GM19463 (cell line): ENCODE measurements around the gene ARAP1.

Source experiments
- ATAC-seq: cut with Tn5 transposase; IDR thresholded peaks from one replicate; pipeline ENCODE4 v1.9.1; 2021; ENCODE audit warnings: mild to moderate bottlenecking, moderate library complexity; ENCODE audit not compliant: unreplicated experiment

Gene ARAP1

DNA sequence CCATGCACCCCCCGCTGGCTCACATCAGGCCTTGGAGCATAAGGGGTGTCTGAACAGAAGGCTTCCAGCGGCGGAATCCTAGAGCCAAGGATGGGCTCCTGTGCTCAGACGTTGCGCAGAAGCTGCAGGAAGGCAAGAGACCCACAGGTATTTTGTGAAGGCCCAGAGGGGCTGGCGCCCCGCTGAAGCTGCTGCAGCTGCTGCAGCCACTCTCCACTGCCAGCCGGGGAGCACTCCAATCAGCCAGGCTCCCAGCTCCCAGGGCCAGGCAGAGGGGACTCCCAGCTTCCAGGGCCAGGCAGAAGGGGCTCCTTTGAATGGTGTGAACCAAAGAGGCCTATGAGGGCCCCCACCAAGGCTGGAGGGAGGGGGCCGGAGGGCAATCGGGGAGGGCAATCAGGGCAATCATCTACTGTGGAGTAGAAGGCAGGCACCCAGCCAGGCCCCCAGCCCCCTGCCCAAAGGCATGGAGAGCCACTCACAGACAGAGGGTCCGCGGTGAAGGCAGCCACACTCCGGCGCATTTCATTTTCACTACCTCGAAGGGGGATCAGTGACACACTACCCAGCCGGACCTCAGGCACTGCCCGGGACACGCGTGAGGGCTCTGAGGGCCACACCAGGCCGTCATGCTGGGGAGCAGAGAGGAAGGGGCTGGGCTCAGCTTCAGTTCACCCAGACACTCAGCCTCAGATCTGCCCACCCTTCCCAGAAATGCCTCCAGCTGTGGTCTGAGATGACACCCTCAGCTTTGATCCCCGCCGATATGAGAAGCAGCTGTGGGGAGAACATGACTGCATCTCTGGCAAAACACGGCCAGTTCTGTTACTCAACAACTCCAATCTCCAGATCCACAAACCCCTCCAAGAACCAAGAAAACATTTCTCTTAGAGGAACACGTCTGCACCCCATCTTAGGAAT is 66.4 kb downstream of the ARAP1 start:
- no peak for ATAC-seq

DNA sequence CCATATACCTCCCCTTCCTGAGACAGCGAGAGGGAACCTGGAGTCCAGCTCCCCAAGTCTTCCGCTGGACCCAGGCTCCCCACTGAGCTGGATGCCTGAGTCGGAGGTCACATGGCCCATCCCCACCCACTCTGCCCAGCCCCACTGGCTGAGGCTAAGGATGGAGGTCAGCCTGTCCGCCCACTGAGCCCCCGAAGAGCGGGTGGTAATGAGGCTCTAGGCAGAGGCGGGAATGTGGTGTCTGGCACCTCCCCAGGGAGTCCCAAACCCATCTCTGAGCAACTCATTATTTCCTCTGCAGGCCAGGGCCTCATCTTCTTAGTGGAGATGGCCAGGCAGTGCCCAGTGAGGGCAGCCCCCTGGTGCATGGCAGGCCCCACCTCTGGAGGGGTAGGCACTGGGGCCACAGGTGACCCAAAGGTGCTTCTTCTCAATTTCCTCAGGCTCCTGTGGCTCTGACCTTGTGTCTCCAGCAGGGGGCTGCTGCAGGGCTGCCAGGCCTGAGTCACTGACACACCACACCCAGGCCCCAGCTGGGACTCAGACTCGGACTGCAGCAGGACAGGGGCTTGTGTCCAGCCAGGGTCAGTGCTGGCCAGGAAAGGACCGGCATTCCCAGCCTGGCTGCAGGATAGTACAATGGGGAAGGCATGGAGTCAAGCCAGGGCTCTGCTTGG is 67.8 kb downstream of the ARAP1 start:
- ATAC-seq = peak; percentile 62

DNA sequence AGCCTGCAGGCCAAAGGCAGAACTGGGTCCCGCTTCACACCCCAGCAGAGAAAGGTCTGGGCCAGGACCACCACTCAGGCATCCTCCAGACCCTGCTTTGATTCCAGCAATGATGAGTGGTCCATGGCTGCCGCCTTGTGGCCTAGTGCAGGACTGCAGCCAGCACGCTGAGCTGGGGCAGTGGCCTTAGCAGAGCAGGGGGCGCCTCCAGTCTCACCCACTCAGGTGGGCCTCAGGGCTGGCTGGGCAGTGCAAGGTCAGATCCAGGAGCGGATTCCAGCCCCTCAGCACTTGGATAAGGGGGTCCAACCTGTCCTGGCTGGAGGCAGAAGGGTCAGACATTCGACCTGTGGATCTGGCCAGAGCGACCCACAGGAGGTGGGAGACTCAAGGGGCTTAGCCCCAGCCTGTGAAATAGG is 68.4 kb downstream of the ARAP1 start:
- ATAC-seq = no peak

DNA sequence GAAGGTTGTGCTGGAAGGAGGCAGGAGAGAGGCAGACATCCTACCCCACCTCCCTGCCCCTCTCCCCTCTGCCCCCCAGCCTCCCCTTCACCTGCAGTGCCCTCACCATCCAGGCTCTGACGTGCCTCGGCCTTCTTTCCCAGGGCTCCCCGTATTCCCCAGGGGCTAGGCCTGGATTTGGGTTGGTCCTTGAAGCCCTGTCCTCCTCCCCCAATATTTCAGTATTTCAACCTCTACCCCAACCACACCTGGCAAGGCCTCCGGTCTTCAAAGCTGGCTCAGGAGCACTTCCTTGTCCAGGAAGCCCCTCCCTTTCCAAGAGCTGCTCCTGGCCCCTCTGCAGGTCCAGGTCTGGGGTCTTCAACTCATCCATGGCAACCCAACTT is 69.4 kb downstream of the ARAP1 start:
- ATAC-seq = no peak

DNA sequence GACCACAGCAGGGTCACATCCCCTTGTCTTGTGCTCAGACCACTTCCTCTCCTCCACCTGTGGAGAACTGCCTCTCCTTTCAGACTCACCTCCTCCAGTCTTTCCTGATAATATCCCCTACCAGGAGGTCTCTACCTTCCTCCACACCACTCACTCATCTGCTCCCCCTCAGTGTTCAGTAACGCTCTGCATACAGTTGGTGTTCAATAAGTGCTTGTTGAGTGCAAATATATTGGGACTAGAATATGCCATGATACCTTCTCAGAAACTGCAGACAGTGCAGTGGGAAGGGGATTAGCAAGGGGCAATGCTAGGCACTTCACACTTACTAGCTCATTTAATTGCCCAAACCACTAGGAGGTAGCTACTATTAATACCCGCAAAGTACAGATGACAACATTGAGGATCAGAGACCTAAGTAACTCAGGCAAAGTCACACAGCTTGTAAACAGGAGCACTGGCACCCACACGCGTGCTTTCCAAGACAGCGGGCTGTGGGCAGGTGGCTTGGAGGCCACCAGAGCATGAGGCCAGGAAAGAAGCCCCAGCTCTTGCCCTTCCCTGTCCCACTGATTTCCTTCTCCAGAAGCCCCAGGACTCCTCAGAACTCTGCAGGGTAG is 69.9 kb downstream of the ARAP1 start:
- no peak for ATAC-seq

DNA sequence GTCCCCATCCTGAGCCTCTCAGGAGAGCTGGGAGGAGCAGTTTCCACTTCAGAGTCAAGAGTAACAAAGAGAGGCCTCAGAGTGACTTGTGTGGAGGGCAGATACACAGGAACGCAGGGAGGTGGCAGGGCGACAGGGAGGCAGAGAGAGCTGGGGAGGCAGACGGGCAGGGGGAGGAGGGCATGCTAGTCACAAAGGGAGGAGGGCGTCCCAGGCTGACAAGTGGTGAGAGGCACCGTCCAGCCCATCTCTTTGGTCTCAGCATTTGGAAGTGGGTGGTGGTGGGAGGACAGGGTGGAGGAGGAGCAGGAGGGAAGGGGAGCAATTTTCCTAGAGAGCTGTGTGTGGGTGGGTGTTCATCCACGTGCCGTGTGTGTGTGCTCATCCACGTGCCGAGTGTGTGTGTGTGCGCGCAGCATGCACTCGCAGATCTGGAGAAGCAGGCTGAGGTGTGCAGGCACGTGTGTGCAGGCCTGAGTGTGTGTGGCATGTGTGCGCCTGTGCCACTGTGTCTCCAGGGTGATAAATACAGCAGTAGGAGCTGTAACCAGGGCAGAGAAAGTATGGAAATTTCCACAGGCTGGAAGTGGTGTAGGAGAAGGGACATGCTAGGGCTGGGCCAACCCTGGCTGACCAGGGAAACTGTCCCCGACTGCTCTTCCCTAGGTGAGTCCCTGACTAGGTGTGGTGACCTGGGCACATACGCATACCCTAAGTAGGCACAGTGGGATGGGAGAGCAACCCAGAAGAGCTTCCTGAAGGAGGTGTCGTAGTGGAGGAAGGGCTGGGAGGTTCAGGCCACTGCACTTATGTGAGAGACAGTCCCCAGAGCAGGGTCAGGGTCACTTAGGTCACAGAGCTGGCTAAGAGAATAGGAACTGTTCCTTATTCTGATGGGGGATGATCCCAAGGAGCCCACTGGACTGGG is 70.7 kb downstream of the ARAP1 start:
- no peak for ATAC-seq

DNA sequence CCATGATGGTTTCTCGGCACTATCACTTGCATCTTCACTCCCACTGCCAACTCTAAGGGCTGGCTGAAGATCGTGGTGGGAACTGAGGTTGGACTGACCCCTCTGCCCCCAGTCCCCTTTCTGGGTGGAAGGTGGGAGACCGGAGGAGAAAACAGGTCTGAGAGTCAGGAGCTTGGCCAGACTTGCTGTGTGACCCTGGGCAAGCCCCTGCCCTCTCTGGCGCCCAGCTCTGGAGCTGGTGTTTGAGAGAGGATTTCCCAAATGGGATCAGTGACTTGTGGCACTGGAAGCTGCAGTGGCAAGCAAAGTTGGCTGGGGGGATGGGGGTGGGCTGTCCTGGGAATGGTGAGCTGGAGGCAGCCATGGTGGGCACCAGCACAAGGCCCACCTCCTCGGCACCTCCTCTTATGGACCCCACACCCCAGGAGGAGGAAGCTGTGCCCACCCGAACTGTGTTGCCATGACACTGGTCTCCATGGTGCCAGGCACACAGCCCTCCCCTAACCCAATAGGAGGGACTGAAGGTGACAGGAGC is 71.5 kb downstream of the ARAP1 start:
- ATAC-seq = no peak

DNA sequence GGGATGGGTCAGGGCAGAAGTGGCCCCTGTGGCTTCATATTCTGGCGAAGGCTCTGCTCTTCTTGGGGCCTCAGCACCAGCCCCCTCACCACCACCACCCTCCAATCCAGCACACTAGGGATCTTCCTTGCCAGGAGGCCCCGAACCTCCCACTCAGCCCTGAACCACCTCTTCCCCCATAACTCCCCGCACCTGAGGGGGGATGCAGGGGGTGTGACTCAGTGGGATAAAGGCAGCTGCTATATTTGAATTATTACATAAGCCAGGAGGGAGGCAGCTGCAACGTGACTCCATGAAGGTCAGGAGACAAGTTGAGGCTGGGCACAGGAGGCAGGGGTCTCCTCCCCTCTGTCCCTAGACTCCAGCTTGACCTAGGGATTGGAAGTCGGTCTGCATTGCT is 72.3 kb downstream of the ARAP1 start:
- ATAC-seq = no peak

DNA sequence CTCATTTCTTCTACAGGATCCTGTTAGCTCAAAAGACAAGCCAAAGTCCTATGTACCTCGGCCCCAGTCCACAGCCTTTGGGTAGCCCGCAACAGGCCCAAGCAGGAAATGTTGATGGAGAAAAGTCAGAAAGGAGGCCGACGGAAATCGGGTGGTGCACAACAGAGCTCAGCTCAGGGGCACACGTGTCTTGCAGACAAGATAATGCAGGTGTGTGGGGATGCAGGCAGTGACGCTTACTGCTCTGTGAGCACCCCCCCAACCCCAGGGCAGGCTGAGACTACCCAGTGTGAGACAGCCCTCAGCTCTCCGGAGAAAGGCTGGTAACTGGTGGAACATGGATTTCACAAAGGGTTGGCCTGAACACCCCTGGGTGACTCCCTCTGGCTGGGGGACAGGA is 73.7 kb downstream of the ARAP1 start:
- ATAC-seq = no peak

DNA sequence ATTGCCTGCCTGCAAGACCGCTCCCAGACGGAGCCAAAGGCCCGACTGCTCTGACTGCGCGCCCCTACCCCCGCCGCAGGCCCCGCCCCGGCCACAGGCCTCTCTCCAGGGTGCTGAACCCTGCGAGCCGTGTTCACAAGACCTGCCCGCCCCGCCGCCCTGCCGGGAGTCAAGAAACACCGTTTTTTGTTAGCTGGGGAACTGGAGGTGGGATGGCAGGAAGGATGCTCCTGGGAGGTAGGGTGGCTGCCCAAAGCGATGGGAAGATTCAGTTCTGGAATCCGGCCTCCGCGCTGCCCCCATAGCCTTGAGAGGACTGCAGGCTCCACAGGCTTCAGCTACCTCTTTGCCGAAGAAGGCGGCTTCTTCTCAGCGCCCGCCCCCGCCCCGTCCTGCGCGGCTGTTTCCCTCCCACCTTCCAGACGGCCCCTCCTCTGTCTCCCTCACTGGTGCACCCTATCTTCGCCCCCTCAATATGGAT is 75.3 kb downstream of the ARAP1 start:
- no peak for ATAC-seq

DNA sequence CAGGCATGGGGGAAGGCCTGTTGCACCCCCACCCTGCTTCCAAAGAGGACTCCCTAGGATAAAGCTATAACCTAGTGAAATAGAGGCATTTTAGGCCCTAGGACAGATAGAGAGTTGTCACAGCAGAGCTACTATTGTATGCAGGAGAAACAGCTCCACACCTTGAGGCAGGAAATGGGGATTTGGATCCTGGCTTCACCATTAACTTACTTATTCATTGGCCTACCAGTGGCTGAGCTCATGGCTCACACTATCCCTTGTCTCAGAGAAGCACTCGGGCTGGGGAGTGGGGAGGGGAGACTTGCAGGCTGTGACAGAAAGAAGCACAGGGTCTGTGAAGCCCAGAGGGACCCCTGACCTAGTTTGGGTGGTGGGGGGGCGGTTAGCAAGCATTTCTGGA is 77.0 kb downstream of the ARAP1 start:
- no peak for ATAC-seq

DNA sequence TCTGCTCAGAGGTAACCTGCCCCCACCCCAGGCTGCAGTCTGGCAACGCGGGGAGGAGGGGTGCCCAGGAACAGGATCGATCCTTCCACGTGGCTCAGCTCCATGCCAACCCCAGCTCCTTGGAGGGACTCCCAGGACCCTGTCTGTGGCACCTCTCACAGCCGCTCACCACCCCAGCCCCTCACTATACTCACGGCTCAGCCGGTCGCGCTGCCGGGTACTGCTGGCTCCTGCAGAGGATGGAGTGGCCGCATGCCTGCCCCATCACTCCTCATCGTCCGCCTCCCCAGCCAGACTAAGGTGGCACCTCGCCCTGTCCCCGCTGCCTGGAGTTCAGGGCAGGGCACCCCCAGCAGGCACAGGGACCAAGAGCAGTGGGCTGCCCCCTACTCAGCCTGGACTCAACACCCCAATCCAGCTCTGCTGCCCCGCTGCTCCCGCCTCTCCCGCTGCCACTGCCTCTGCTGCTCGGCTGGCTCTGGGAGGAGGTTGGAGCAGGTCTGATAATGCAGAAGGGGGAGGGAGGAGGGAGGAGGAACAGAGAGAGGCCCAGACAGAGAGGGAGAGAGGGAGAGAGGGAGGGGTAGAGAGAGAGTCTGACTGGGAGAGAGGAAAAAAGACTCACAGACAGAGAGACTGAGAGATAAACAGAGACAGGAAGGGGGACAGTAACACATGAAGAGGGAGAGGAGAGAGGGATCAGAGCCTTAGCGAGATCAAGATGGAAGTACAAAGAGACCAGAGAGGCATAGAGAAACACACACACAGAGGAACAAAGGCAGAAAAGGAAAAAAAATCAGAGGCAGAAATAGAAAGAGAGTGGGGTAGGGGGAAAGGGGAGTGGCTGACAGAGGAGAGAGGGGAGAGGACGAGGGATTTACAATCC is 78.0 kb downstream of the ARAP1 start, which contains the start of gene PDE2A:
Gene PDE2A (minus strand): TSS at position 480 of the 886 bp plus-strand sequence. CDS start 215 bp downstream, at position 265.
- no peak for ATAC-seq

DNA sequence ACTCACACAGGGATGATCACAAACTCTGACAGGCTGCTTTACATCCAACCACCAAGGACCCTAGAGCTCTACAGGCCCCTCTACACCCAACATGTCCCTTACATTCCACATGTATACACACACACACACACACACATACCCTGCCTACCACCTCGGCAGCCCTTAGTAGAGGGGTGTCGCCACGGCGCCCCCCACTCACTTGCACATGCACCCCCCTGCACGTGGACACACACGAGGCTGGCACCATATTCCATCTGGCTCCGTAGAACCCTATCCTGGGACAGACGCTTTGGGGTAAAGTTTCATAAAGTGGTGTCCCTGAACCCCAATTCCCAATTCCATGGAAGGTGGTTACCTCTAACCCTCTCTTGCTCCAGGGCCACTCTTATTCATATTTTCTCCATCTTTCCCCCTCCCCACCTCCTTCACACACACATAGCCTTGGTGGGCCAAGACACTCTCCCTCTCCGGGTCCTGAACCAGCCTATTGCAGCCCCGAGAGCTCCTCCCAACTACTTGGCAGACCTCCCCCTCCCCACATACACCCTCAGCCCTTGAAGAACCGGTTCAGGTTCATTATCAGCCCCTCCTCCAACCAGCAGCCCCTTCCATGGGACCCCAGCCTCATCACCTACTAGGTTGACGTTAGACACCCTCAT is 78.8 kb downstream of the ARAP1 start:
- no peak for ATAC-seq

DNA sequence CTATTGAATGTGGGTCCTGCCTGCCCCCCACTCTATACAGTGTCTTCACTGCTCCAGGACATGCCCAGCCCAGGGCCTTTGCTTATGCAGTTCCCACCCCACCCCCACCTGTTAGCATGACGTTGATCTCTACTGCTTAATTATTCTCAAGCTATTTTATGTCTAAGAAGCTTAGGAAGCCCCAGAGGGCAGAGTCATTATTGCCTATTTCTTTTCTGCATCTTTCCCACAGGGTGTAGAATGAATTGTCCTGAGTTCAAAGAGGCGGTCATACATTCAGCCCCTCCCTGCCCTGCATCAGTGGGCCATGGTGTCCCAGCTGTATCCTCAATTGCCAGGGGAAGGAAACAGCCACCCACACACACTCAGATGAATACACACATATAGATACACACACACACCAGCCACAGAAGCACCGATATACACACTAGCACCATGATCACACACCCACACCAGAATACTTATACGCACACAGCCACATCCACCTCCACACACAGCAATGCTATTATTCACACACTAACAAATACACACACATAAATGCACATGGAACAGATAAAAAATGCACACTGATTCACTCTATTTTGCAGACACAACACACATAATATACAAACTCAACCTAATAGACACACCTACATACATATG is 79.5 kb downstream of the ARAP1 start:
- ATAC-seq = no peak

DNA sequence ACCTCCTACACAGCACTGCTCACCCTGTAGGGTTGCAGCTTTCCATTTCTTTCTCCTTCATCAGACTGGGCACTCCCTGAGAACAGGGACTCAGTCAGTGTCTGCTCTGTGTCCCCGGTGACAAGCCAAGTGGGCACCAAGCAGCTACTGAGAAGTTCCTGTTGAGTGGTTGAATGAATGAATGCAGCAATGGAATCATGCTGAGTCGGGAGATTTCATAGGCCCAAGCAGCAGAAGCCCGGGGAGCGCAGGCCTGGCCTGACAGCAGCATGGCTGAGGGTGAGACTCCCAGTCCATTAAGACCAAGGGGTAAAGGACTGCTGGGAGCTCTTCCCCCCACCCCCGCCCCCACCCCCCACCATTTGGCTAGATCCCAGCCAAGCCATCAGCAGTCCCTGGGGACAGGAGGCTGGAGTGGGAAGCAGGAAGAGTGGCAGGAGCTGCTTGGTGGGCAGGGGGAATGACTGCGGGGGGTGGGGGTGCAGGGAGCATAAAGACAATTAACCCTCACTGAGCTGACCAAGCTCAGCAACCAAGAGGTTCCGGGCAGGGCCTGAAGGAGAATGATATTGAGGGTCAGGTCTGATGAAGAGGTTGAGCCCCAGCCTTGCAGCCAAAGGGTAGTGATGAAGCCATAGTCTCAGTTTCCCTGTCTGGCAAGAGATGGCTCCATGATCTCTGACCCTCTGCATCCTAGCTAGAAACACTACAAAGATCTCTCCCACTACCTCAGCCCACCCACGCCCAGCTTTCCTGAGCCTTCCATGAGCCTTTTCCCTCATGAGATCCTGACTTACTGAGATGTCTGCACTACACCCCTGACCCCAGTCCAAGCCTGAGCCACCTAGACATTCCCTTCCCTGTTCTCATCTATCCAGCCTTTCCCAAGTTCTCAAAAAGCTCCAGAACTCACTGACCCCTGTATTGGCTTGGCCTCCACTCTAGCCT is 80.8 kb downstream of the ARAP1 start:
- no peak for ATAC-seq

DNA sequence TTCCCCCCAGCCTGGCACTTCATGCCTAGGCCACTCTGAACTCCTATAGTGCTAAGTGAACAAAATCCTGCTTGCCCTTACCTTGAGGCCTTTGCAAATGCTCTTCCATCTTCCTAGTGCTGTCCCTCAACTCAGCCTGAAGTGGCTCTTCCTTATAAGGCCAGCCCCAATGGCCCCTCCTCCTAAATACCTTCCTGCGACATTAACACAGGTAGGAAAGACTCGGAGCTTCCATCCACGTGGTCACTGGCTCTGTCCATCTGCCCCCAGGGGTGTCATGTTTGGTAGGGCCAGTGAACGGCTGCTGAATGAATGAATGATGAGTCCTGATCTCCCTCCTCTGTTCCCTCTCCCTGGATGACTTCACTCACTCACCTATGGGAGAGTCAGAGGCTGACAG is 82.2 kb downstream of the ARAP1 start:
- no peak for ATAC-seq

DNA sequence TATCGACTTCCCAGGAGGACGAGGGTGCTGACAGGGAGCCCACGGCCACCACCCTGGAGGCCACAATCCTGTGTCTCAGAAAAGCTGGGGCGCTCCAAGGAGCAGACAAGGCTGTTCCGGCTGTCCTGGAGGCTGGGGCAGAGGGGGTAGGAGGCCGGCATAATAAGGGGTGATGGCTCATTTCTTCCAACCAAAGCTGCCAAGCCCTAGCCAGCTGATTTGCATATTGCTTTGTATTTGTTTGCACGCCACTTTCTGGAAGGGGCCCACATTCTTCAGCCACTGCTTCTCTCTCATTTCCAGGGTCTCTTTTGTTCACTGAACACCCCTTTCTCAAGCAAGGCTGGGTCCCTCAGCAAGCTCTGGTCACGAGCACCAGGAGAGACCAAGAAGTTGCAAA is 82.7 kb downstream of the ARAP1 start:
- no peak for ATAC-seq
